Thyroid gland (tissue), 4 donors: Measurements from ENCODE around the gene MAB21L3.

Source experiments
- CTCF ChIP-seq, 6 experiments: fragments of 200-600 bp in 3 of 6; fragments of 450-650 bp in 3 of 6; sonication (generic) in 3 of 6; IDR thresholded peaks; one replicate each; pipeline ENCODE4 v1.5.1; 2016 to 2019; ENCODE audit warnings: antibody characterized with exemption in 6 of 6, mild to moderate bottlenecking in 2 of 6, inconsistent platforms in 1 of 6, moderate library complexity in 1 of 6
- POLR2A ChIP-seq, 2 donors: fragments of 450-650 bp; IDR thresholded peaks; one replicate each; pipeline ENCODE4 v1.6.1; 2017; ENCODE audit warnings: antibody characterized with exemption in 2 of 2, mild to moderate bottlenecking in 2 of 2, moderate library complexity in 1 of 2

- no peak for TF ChIP-seq CTCF (IDR thresholded peaks at IDR 0.05)
- TF ChIP-seq POLR2A (IDR thresholded peaks at IDR 0.05): no peak
These were observed 55.5 kb downstream of the MAB21L3 start for GRCh38 chr1:116166655-116167054.
